ENCODE data around the gene YEATS2. TPM values are rescaled to one million over a fixed set of nuclear protein-coding genes. Genes with fewer than 3 reads are reported as not detected.

The YEATS2 gene
- total and polyA plus RNA-seq, 2 experiments from 2014 or later = 15.2 to 72.8 TPM

- Histone ChIP-seq H3K4me1 (ENCODE audit: insufficient read depth) (no peaks in the 10 kb centered on the region), H3K36me3 (ENCODE audit: insufficient read depth) (peaks cover 36% of the 10 kb centered on the region), H3K9me2 (ENCODE audit: insufficient read depth) (no peaks in the 10 kb centered on the region), H3F3A (replicated peaks; ENCODE audit: low read depth) (no peaks in the 10 kb centered on the region; the same call in 1 of the 2 replicates), H2AFZ (no peak overlapping the region), H4K20me1 (replicated peaks; ENCODE audit: insufficient read depth) (peaks cover 7% of the 10 kb centered on the region), H3K27ac (ENCODE audit: low read depth) (no peak overlapping the region), H3K79me2 (replicated peaks; ENCODE audit: insufficient read depth) (no peaks in the 10 kb centered on the region), H3K4me2 (no peak overlapping the region), H3K4me3 (no peak overlapping the region), H3K27me3 (ENCODE audit: insufficient read depth) (no peaks in the 10 kb centered on the region)
- Mint-ChIP-seq H3K4me1 (no peaks in the 10 kb centered on the region), H3K36me3 (ENCODE audit: low read depth) (peaks cover 67% of the 10 kb centered on the region), H3K27ac (no peak overlapping the region; the same call in 1 of the 2 replicates), H3K9me3 (no peaks in the 10 kb centered on the region), H3K27me3 (ENCODE audit: insufficient read depth, low read depth, poor library complexity) (peaks cover 8% of the 10 kb centered on the region), H3K4me3 (no peak overlapping the region)
- TF ChIP-seq NANOG (IDR thresholded peaks at IDR 0.05; ENCODE audit: borderline replicate concordance) (no peak), ETS1 (IDR thresholded peaks at IDR 0.05) (no peak), REST (IDR thresholded peaks at IDR 0.05; ENCODE audit: unreplicated experiment) (no peak), ZNF331 (CRISPR knock-in tag; IDR thresholded peaks at IDR 0.05; ENCODE audit: low read depth) (no peak), ZNF114 (CRISPR knock-in tag; IDR thresholded peaks at IDR 0.05) (no peak), STAT1 (IDR thresholded peaks at IDR 0.05; ENCODE audit: unreplicated experiment) (no peak), EZH2 (IDR thresholded peaks at IDR 0.05; ENCODE audit: low read depth, unreplicated experiment) (no peak), CREB1 (CRISPR knock-in tag; IDR thresholded peaks at IDR 0.05; ENCODE audit: low read depth) (no peak), EZH2phosphoT487 (IDR thresholded peaks at IDR 0.05; ENCODE audit: unreplicated experiment) (no peak), POLR2AphosphoS5 (IDR thresholded peaks at IDR 0.05; ENCODE audit: low read depth) (no peak), ZNF462 (CRISPR knock-in tag; IDR thresholded peaks at IDR 0.05) (no peak), JUNB (IDR thresholded peaks at IDR 0.05; ENCODE audit: unreplicated experiment) (no peak), CTCF (conservative IDR thresholded peaks at IDR 0.05; ENCODE audit: low read depth in 2 of 2) (no peak)
- ATAC-seq (no peak), DNase-seq (ENCODE audit: low spot score) (no peak)
Measured at GRCh38 chr3:183810643-183811594, 113.3 kb downstream of the YEATS2 start.

Data from GM23338 (cell line).